ENCODE data around the gene IMMT.

GRCh38 chr2:86147793-86148192, 47.5 kb downstream of the IMMT start:
- TF ChIP-seq POLR2A (IDR thresholded peaks at IDR 0.05; ENCODE audit: low read length) (no peak), GATA1 (IDR thresholded peaks at IDR 0.05; ENCODE audit: low read depth, low read length) (no peak)
